ENCODE measurements around the gene PPP2R2C. TPM values are rescaled to one million over a fixed set of nuclear protein-coding genes. Genes with fewer than 3 reads are reported as not detected.
A peak's percentile ranks its signal among the peaks of the same experiment; 100 is the strongest.

The PPP2R2C gene
- total RNA-seq, 1 experiment from 2014 or later: 8.1 TPM

DNA sequence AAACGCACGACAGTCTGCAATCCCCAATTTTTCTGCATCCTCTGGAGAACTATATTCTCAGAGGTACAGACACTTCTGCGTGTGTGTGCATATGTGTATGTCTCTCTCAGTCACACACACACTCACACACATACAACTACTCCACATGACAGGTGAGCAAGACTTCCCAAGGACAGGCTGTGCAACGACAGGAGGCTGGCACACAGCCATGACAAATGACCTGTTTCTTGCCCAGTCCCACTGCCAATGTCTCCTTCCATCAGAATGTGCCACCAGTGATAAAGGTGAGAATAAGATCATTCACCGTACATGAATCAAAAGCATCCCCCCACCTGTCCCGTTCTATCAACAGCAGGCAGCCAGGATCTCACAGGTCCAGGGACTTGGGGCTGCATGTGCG is 52.4 kb downstream of the PPP2R2C start:
- H3K4me2 ChIP-seq (ENCODE audit: insufficient read depth, insufficient read length, low read length): no peak overlapping the region
- H2BK15ac ChIP-seq (ENCODE audit: low read depth, low read length): no peak overlapping the region
- no peak overlapping the region for H2AFZ ChIP-seq (ENCODE audit: low read length)
- H3K79me1 ChIP-seq (ENCODE audit: insufficient read depth, low read depth, low read length, poor library complexity, severe bottlenecking): no peaks in the 10 kb centered on the region
- Mint-ChIP-seq H3K4me1 (peaks cover 2 to 14% of the 10 kb centered on the region in 2 experiments; a peak in 3 of 4 replicates), H3K9me3 (no peaks in the 10 kb centered on the region), H3K27me3 (ENCODE audit: low read depth) (no peaks in the 10 kb centered on the region), H3K4me3 (no peak overlapping the region), H3K36me3 (ENCODE audit: insufficient read depth in 1 of 3, low read depth in 3 of 3) (no peaks in the 10 kb centered on the region), H3K27ac (peak overlapping the region in 1 of 3 experiments; percentile 42; a peak in 1 of 7 replicates)
- no peak overlapping the region for H4K5ac ChIP-seq (ENCODE audit: insufficient read length, low read depth, low read length)
- no CpG with 5 or more reads among the region's 7 CpGs for WGBS (ENCODE audit: extremely low coverage, insufficient read length, low lambda C conversion rate)
- no peak overlapping the region for H4K8ac ChIP-seq (replicated peaks; ENCODE audit: insufficient read length, low read depth, low read length)
- no peak overlapping the region for H3K9ac ChIP-seq (ENCODE audit: extremely low read depth, insufficient read length, low read length)
- H3K4me1 ChIP-seq (ENCODE audit: insufficient read depth, low read length): no peaks in the 10 kb centered on the region
- no peak overlapping the region for H3K23ac ChIP-seq (ENCODE audit: insufficient read length, low read depth, low read length)
- no peak overlapping the region for H3K4ac ChIP-seq (ENCODE audit: low read depth, low read length)
- no peak overlapping the region for H2BK12ac ChIP-seq (ENCODE audit: insufficient read length, low read depth, low read length)
- DNase-seq: no peak
- H3K23me2 ChIP-seq (ENCODE audit: insufficient read length, low read depth, low read length, poor library complexity, severe bottlenecking): no peaks in the 10 kb centered on the region
- no peak overlapping the region for H3K27ac ChIP-seq (ENCODE audit: insufficient read length, low read depth, low read length)
- H2BK20ac ChIP-seq (ENCODE audit: low read depth, low read length, poor library complexity, severe bottlenecking): no peak overlapping the region
- no peak overlapping the region for H2BK120ac ChIP-seq (ENCODE audit: low read depth, low read length, poor library complexity, severe bottlenecking)
- TF ChIP-seq, protein P1, sequence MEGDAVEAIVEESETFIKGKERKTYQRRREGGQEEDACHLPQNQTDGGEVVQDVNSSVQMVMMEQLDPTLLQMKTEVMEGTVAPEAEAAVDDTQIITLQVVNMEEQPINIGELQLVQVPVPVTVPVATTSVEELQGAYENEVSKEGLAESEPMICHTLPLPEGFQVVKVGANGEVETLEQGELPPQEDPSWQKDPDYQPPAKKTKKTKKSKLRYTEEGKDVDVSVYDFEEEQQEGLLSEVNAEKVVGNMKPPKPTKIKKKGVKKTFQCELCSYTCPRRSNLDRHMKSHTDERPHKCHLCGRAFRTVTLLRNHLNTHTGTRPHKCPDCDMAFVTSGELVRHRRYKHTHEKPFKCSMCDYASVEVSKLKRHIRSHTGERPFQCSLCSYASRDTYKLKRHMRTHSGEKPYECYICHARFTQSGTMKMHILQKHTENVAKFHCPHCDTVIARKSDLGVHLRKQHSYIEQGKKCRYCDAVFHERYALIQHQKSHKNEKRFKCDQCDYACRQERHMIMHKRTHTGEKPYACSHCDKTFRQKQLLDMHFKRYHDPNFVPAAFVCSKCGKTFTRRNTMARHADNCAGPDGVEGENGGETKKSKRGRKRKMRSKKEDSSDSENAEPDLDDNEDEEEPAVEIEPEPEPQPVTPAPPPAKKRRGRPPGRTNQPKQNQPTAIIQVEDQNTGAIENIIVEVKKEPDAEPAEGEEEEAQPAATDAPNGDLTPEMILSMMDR (conservative IDR thresholded peaks at IDR 0.05): no peak
- H4K91ac ChIP-seq (ENCODE audit: insufficient read length, low read depth, low read length): no peak overlapping the region
- H3K9me3 ChIP-seq (ENCODE audit: control insufficient read depth, low read depth, low read length): no peaks in the 10 kb centered on the region
- H3K56ac ChIP-seq (ENCODE audit: insufficient read length, low read depth, low read length): no peak overlapping the region
- H3K14ac ChIP-seq (ENCODE audit: insufficient read depth, low read length): no peak overlapping the region
- no peak overlapping the region for H3K18ac ChIP-seq (ENCODE audit: insufficient read length, low read depth, low read length)
- no peak overlapping the region for H2BK5ac ChIP-seq (ENCODE audit: insufficient read length, low read length)
- no peaks in the 10 kb centered on the region for H4K20me1 ChIP-seq (ENCODE audit: control insufficient read depth, insufficient read depth, insufficient read length)
- H3T11ph ChIP-seq (ENCODE audit: low read length): no peak overlapping the region
- H2AK5ac ChIP-seq (ENCODE audit: insufficient read length, low read length): no peak overlapping the region
- H3K27me3 ChIP-seq (ENCODE audit: insufficient read depth, low read length): no peaks in the 10 kb centered on the region
- H3K79me2 ChIP-seq (ENCODE audit: insufficient read depth, low read length): no peaks in the 10 kb centered on the region

All from H9 (cell line).